SU-DHL-6 (cell line): ENCODE results near the gene HSPA12A.

Experiments used
- H2AFZ ChIP-seq: fragments of 200-600 bp; sonication (generic); 2 replicates; pipeline ENCODE4 v1.6.1; 2014; ENCODE audit warnings: low read depth, mild to moderate bottlenecking, moderate library complexity, mixed read lengths, antibody characterized with exemption, low read length; ENCODE audit not compliant: severe bottlenecking
- H3F3A ChIP-seq: fragments of 200-600 bp; shearing (Covaris generic); 2 replicates; pipeline ENCODE4 v1.6.0; 2016; ENCODE audit warnings: antibody characterized with exemption, mild to moderate bottlenecking; ENCODE audit not compliant: insufficient read depth
- H3K27ac ChIP-seq: fragments of 200-600 bp; sonication (generic); 2 replicates; pipeline ENCODE4 v1.5.1; 2016; ENCODE audit warnings: low read depth, mild to moderate bottlenecking, low read length, moderate library complexity, mixed read lengths
- H3K27me3 ChIP-seq: fragments of 200-600 bp; sonication (generic), shearing (Covaris generic); 2 replicates; pipeline ENCODE4 v1.6.0; 2014; ENCODE audit warnings: mild to moderate bottlenecking, low read length
- H3K36me3 ChIP-seq: fragments of 200-600 bp; sonication (generic); 2 replicates; pipeline ENCODE4 v1.6.1; 2014; ENCODE audit warnings: mild to moderate bottlenecking, low read length, mixed read lengths
- H3K4me2 ChIP-seq: fragments of 300-600, 200-600 bp; shearing (Covaris generic), sonication (generic); 2 replicates; pipeline ENCODE4 v1.6.0; 2014; ENCODE audit warnings: low read length, low read depth, mild to moderate bottlenecking; ENCODE audit not compliant: poor library complexity, severe bottlenecking
- H3K4me3 ChIP-seq: fragments of 200-600 bp; sonication (generic); 2 replicates; pipeline ENCODE4 v1.5.1; 2014; ENCODE audit warnings: antibody characterized with exemption, low read length, mild to moderate bottlenecking, mixed read lengths; ENCODE audit not compliant: insufficient read depth, poor library complexity, severe bottlenecking
- H3K79me2 ChIP-seq: fragments of 200-600 bp; sonication (generic); 2 replicates; pipeline ENCODE4 v1.6.1; 2014; ENCODE audit warnings: mild to moderate bottlenecking, low read length, moderate library complexity; ENCODE audit not compliant: insufficient read depth
- H3K9ac ChIP-seq: fragments of 200-600 bp; sonication (generic); 2 replicates; pipeline ENCODE4 v1.7.0; 2014; ENCODE audit warnings: mild to moderate bottlenecking, low read length
- H3K9me2 ChIP-seq: fragments of 200-600 bp; sonication (generic); replicated peaks from 2 replicates; pipeline ENCODE4 v1.6.1; 2014; ENCODE audit warnings: low read length; ENCODE audit not compliant: insufficient read depth
- H3K9me3 ChIP-seq: fragments of 200-600 bp; sonication (generic); 2 replicates; pipeline ENCODE4 v1.6.1; 2014; ENCODE audit warnings: low read length, mixed read lengths; ENCODE audit not compliant: insufficient read depth
- H4K20me1 ChIP-seq: fragments of 200-600 bp; sonication (generic); 2 replicates; pipeline ENCODE4 v1.6.1; 2014; ENCODE audit warnings: low read depth, mild to moderate bottlenecking, antibody characterized with exemption, low read length, moderate library complexity, mixed read lengths
- EZH2phosphoT487 ChIP-seq: fragments of 200-600 bp; sonication (generic), shearing (Covaris generic); conservative IDR thresholded peaks from 2 replicates; pipeline ENCODE4 v1.6.1; 2018; ENCODE audit warnings: mild to moderate bottlenecking, antibody characterized with exemption, low read length, moderate library complexity, mixed read lengths
- TF ChIP-seq, protein P1 (sequence below): fragments of 200-600 bp; sonication (generic); IDR thresholded peaks from one replicate; pipeline ENCODE4 v1.5.1; 2017; ENCODE audit warnings: antibody characterized with exemption, mild to moderate bottlenecking, low read length, moderate library complexity; ENCODE audit not compliant: insufficient read depth, poor library complexity, severe bottlenecking

HSPA12A gene

DNA sequence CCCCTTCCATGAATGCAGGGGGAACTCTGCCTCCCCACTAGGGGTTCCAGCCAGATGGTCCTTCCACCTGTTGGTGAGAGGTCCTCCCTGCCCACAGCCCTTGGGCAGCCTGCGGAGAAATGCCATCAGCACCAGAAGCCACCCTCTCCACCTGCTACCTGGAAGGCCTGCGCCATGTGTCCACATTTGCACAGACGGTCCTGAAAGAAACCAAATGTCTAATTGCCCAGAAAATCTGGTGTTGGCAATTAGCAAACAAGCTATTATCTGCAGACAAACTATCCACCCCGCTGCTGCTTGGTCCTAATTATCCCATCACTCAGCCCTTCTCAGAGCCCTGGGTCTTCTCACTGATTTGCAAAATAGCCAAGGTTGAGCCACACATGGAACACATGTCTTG, 32.3 kb downstream of the HSPA12A start:
- Histone ChIP-seq H3K27ac (no peak overlapping the region), H2AFZ (no peak overlapping the region), H3K4me3 (no peak overlapping the region), H3K79me2 (no peaks in the 10 kb centered on the region), H3K4me2 (no peak overlapping the region), H3K9ac (no peak overlapping the region), H3K9me2 (no peaks in the 10 kb centered on the region), H3F3A (no peaks in the 10 kb centered on the region), H3K36me3 (no peaks in the 10 kb centered on the region), H4K20me1 (no peaks in the 10 kb centered on the region), H3K27me3 (no peaks in the 10 kb centered on the region), H3K9me3 (no peaks in the 10 kb centered on the region)
- TF ChIP-seq, protein P1, sequence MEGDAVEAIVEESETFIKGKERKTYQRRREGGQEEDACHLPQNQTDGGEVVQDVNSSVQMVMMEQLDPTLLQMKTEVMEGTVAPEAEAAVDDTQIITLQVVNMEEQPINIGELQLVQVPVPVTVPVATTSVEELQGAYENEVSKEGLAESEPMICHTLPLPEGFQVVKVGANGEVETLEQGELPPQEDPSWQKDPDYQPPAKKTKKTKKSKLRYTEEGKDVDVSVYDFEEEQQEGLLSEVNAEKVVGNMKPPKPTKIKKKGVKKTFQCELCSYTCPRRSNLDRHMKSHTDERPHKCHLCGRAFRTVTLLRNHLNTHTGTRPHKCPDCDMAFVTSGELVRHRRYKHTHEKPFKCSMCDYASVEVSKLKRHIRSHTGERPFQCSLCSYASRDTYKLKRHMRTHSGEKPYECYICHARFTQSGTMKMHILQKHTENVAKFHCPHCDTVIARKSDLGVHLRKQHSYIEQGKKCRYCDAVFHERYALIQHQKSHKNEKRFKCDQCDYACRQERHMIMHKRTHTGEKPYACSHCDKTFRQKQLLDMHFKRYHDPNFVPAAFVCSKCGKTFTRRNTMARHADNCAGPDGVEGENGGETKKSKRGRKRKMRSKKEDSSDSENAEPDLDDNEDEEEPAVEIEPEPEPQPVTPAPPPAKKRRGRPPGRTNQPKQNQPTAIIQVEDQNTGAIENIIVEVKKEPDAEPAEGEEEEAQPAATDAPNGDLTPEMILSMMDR: no peak
- no peak for TF ChIP-seq EZH2phosphoT487

GRCh38 chr10:116708877-116709276, 33.5 kb downstream of the HSPA12A start:
- no peaks in the 10 kb centered on the region for H3F3A ChIP-seq

GRCh38 chr10:116708391-116708821, 34.0 kb downstream of the HSPA12A start:
- no peaks in the 10 kb centered on the region for H3K79me2 ChIP-seq
- H3K4me2 ChIP-seq: no peak overlapping the region
- H3K9me3 ChIP-seq: no peaks in the 10 kb centered on the region
- TF ChIP-seq, protein P1: no peak
- no peak for TF ChIP-seq EZH2phosphoT487
- H3K9me2 ChIP-seq: no peaks in the 10 kb centered on the region
- no peak overlapping the region for H3K4me3 ChIP-seq
- H3K27ac ChIP-seq: no peak overlapping the region
- H3K27me3 ChIP-seq: no peaks in the 10 kb centered on the region
- no peaks in the 10 kb centered on the region for H3K36me3 ChIP-seq
- H4K20me1 ChIP-seq: no peaks in the 10 kb centered on the region
- H2AFZ ChIP-seq: no peak overlapping the region
- H3K9ac ChIP-seq: no peak overlapping the region
- H3F3A ChIP-seq: no peaks in the 10 kb centered on the region

More at GRCh38 chr10:116708877-116709276, 33.5 kb downstream of the HSPA12A start:
- Histone ChIP-seq H3K79me2 (no peaks in the 10 kb centered on the region), H3K36me3 (no peaks in the 10 kb centered on the region), H2AFZ (no peak overlapping the region), H3K27me3 (no peaks in the 10 kb centered on the region), H3K9me2 (no peaks in the 10 kb centered on the region), H4K20me1 (no peaks in the 10 kb centered on the region), H3K9ac (no peak overlapping the region), H3K4me3 (no peak overlapping the region), H3K27ac (no peak overlapping the region), H3K4me2 (no peak overlapping the region), H3K9me3 (no peaks in the 10 kb centered on the region)
- no peak for TF ChIP-seq EZH2phosphoT487
- TF ChIP-seq, protein P1: no peak
